Pancreas (tissue), 10 donors: ENCODE results near the gene PYGM. TPM values are rescaled to one million over a fixed set of nuclear protein-coding genes. Genes with fewer than 3 reads are reported as not detected.

Source experiments
- ATAC-seq, 4 donors: fragments of 200-7000 bp; cut with Tn5 transposase; one replicate each; pipeline versions ENCODE4 v1.8.0 to v1.9.1; 2020; ENCODE audit warnings: mild to moderate bottlenecking in 4 of 4, moderate library complexity in 4 of 4
- DNase-seq, 6 donors: peaks; one replicate each; pipeline ENCODE4 v3.0.0-alpha.2; 2020
- FAIRE-seq: peaks from 2 replicates; lab custom pipeline; 2012; peaks lifted over from hg19 to GRCh38; lab: Jason Lieb, UNC
- H3K27ac ChIP-seq, 4 donors: fragments of 200-600 bp; sonication (generic); 1 replicate in 3 of 4; 2 replicates in 1 of 4; pipeline versions ENCODE4 v1.5.0 to v1.8.0; 2020
- H3K27me3 ChIP-seq, 4 donors: fragments of 200-600 bp; one replicate each; pipeline ENCODE4 v1.8.0; 2021
- H3K36me3 ChIP-seq, 3 donors: fragments of 200-600 bp; sonication (generic) in 1 of 3; one replicate each; pipeline versions ENCODE4 v1.5.0 to v1.8.0; 2020 to 2021
- H3K4me1 ChIP-seq, 3 donors: fragments of 200-600 bp; one replicate each; pipeline ENCODE4 v1.8.0; 2021
- H3K4me3 ChIP-seq, 4 donors: fragments of 200-600 bp; sonication (generic) in 2 of 4; one replicate each; pipeline versions ENCODE4 v1.5.0 to v1.8.0; 2020 to 2021
- H3K9me3 ChIP-seq, 4 donors: fragments of 200-600 bp; one replicate each; pipeline ENCODE4 v1.8.0; 2021
- CTCF ChIP-seq, 4 donors: fragments of 200-600 bp; sonication (generic) in 3 of 4; IDR thresholded peaks; one replicate each; pipeline versions ENCODE4 v1.5.0 to v1.8.0; 2021; ENCODE audit warnings: antibody characterized with exemption in 4 of 4
- WGBS, 2 donors: extraction: QIAGEN DNeasy Blood & Tissue Kit; methylation state at CpG; one replicate each; pipeline ENCODE4 v1.1.7; 2013; 5-methylcytosine and 5-hydroxymethylcytosine counted together
- intact Hi-C, 3 donors: fragments of 100-400 bp; cut with DNase I; formaldehyde crosslinking; loops; one replicate each; pipeline versions ENCODE4 v1.11.1 to v1.14.2; 2022
- polyA plus RNA-seq, 2 donors: library from polyadenylated mRNA; stranded (reverse); fragments of 200-250 nt; gene quantifications; one replicate each; pipeline ENCODE4 v1.2.3, GENCODE V29; 2013
- total RNA-seq, 6 donors: library from RNA; stranded (reverse); fragmentation: NEBNext Ultra II Directional in 4 of 6; extraction: Animal tissue kit (Norgen Biotek cat#: 25700) in 4 of 6; gene quantifications; one replicate each; pipeline versions ENCODE4 v1.2.1 to v1.2.4, GENCODE V29; 2021 to 2023
- donor health status: healthy with polysubstance abuse.
- donor health status: DM: no; HTN: no; CAD: no; lungs with moderate emphysema.
- donor health status: DM: no; HTN: no; CAD: no.
- donor health status: control.
- donor health status: control.
- donor health status: Bipolar disorder and iron deficiency.
- donor health status: DM: yes; HTN: yes; CAD: no.
- donor health status: DM: no; HTN: no; CAD: no.
- donor health status: DM: no; HTN: no; CAD: no.
- donor health status: DM: yes; HTN: yes; CAD: no.

The PYGM gene
- total and polyA plus RNA-seq, 8 donors = 0.19 to 1.3 (median 0.47) TPM

GRCh38 chr11:64803158-64803845 is 43.5 kb upstream of the PYGM start, which contains the start of gene MAP4K2:
Gene MAP4K2, minus strand, starts transcription at chr11:64803214. Its CDS starts 65 bp downstream, at chr11:64803149.
- peak; percentile 79 to 94 (median 88) for DNase-seq
- H3K4me1 ChIP-seq = peaks cover 6 to 12% (median 7%) of the 10 kb centered on the region in 3 donors
- peak within 1 kb of the TSS; percentile 41 to 60 (median 46) for H3K27ac ChIP-seq
- 1% methylated on average over 28 to 58 of the region's 58 CpGs for WGBS, 2 donors
- H3K36me3 ChIP-seq = peaks cover 0 to 3% (median 3%) of the 10 kb centered on the region in 3 donors
- peak; percentile 91 to 96 (median 94) for ATAC-seq
- peak within 1 kb of the TSS; percentile 39 to 68 (median 52) for H3K4me3 ChIP-seq
- TF ChIP-seq CTCF (IDR thresholded peaks at IDR 0.05) = no peak
- FAIRE-seq = no peak
- H3K9me3 ChIP-seq = no peaks in the 10 kb centered on the region
- no peaks in the 10 kb centered on the region for H3K27me3 ChIP-seq
- intact Hi-C loops = no loop called here

- Histone ChIP-seq H3K9me3 (no peaks in the 10 kb centered on the region), H3K36me3 (peaks cover 0 to 3% (median 3%) of the 10 kb centered on the region in 3 donors), H3K4me1 (peaks cover 6 to 12% (median 7%) of the 10 kb centered on the region in 3 donors), H3K4me3 (peak overlapping the region; percentile 39 to 68 (median 52)), H3K27ac (peak overlapping the region in 3 of 4 donors; percentile 9 to 42 (median 41)), H3K27me3 (no peaks in the 10 kb centered on the region)
- no peak for FAIRE-seq
- intact Hi-C loops = no loop called here
- TF ChIP-seq CTCF (IDR thresholded peaks at IDR 0.05) = no peak
- no peak for ATAC-seq
- peak in 2 of 6 donors; percentile 41 to 87 for DNase-seq
- 11 to 16% methylated on average over 32 to 54 of the region's 54 CpGs for WGBS, 2 donors
Observed at GRCh38 chr11:64802370-64803157, 42.8 kb upstream of the PYGM start.

- H3K27me3 ChIP-seq = no peaks in the 10 kb centered on the region
- intact Hi-C loops = no loop called here
- ATAC-seq = no peak
- H3K9me3 ChIP-seq = no peaks in the 10 kb centered on the region
- H3K27ac ChIP-seq = peak overlapping the region in 1 of 4 donors; percentile 42
- H3K4me3 ChIP-seq = peak overlapping the region in 1 of 4 donors; percentile 68
- peak in 2 of 6 donors; percentile 46 to 77 for DNase-seq
- peaks cover 6 to 12% (median 7%) of the 10 kb centered on the region in 3 donors for H3K4me1 ChIP-seq
- peaks cover 0 to 3% (median 3%) of the 10 kb centered on the region in 3 donors for H3K36me3 ChIP-seq
- no peak for FAIRE-seq
- TF ChIP-seq CTCF (IDR thresholded peaks at IDR 0.05) = no peak
- 64 to 66% methylated on average over 12 to 13 of the region's 13 CpGs for whole genome bisulfite sequencing, 2 donors
Observed at GRCh38 chr11:64801561-64802369, 42.0 kb upstream of the PYGM start.

- Histone ChIP-seq H3K4me1 (peaks cover 6 to 12% (median 7%) of the 10 kb centered on the region in 3 donors), H3K36me3 (peaks cover 0 to 3% (median 3%) of the 10 kb centered on the region in 3 donors), H3K4me3 (no peak overlapping the region), H3K27me3 (no peaks in the 10 kb centered on the region), H3K9me3 (no peaks in the 10 kb centered on the region), H3K27ac (no peak overlapping the region)
- DNase-seq (no peak), ATAC-seq (no peak), FAIRE-seq (no peak)
- intact Hi-C loops = no loop called here
- no peak for TF ChIP-seq CTCF (IDR thresholded peaks at IDR 0.05)
- 83 to 89% methylated on average over 9 of the region's 9 CpGs for WGBS, 2 donors
Observed at GRCh38 chr11:64801158-64801464, 41.3 kb upstream of the PYGM start.
